Testis (tissue), 2 donors: Measurements from ENCODE around the gene SBK2.

Source experiments
- CTCF ChIP-seq, 3 experiments: fragments of 450-650 bp in 2 of 3; fragments of 200-600 bp in 1 of 3; sonication (generic) in 1 of 3; IDR thresholded peaks; one replicate each; pipeline ENCODE4 v1.5.1; 2016 to 2019; ENCODE audit warnings: antibody characterized with exemption in 3 of 3, mild to moderate bottlenecking in 2 of 3, moderate library complexity in 1 of 3
- POLR2A ChIP-seq: fragments of 450-650 bp; IDR thresholded peaks from one replicate; pipeline ENCODE4 v1.6.1; 2017; ENCODE audit warnings: antibody characterized with exemption, mild to moderate bottlenecking, moderate library complexity

- TF ChIP-seq CTCF (IDR thresholded peaks at IDR 0.05) (no peak), POLR2A (no peak)
These were observed 26.3 kb upstream of the SBK2 start for GRCh38 chr19:55563261-55563690.
